NCI-H774 (cell line): Measurements from ENCODE around the gene SOX14.

ENCODE experiments used
- DNase-seq: peaks from one replicate; lab custom pipeline; 2025; lab: John Stamatoyannopoulos, UW

The SOX14 gene

GRCh38 chr3:137768361-137769321 is 4.5 kb downstream of the SOX14 start:
- no peak for DNase-seq

GRCh38 chr3:137769322-137770065 is 5.4 kb downstream of the SOX14 start:
- no peak for DNase-seq

GRCh38 chr3:137770066-137770834 is 6.1 kb downstream of the SOX14 start:
- no peak for DNase-seq

- DNase-seq = no peak
Measured at GRCh38 chr3:137770835-137771399, 6.8 kb downstream of the SOX14 start.

- no peak for DNase-seq
Measured at GRCh38 chr3:137771401-137772213, 7.5 kb downstream of the SOX14 start.

- no peak for DNase-seq
Measured at GRCh38 chr3:137772214-137772955, 8.3 kb downstream of the SOX14 start.

- no peak for DNase-seq
Measured at GRCh38 chr3:137778941-137779340, 14.8 kb downstream of the SOX14 start.

- DNase-seq = no peak
Measured at GRCh38 chr3:137787529-137787928, 23.4 kb downstream of the SOX14 start.

- DNase-seq = no peak
Measured at GRCh38 chr3:137789236-137789635, 25.1 kb downstream of the SOX14 start.

GRCh38 chr3:137792626-137793271 is 28.6 kb downstream of the SOX14 start:
- no peak for DNase-seq

GRCh38 chr3:137796993-137797392 is 32.9 kb downstream of the SOX14 start:
- DNase-seq = no peak

GRCh38 chr3:137803215-137803614 is 39.1 kb downstream of the SOX14 start:
- DNase-seq = no peak

GRCh38 chr3:137807998-137808397 is 43.9 kb downstream of the SOX14 start:
- DNase-seq = no peak

- no peak for DNase-seq
Measured at GRCh38 chr3:137809509-137809908, 45.4 kb downstream of the SOX14 start.

GRCh38 chr3:137812023-137812422 is 47.9 kb downstream of the SOX14 start:
- DNase-seq = no peak

GRCh38 chr3:137815251-137815650 is 51.1 kb downstream of the SOX14 start:
- no peak for DNase-seq
